ENCODE measurements around the gene OR2T34.

GRCh38 chr1:248622570-248623001 is 48.0 kb upstream of the OR2T34 start:
- TF ChIP-seq POLR2AphosphoS5 (IDR thresholded peaks at IDR 0.05) (no peak), CTCF (IDR thresholded peaks at IDR 0.05) (peak in 3 of 4 experiments; percentile 23 to 41 (median 29)), EP300 (IDR thresholded peaks at IDR 0.05) (no peak)

Measured in sigmoid colon (tissue), 4 donors.